GM21529 (cell line): Measurements from ENCODE around the gene ATAD2B.

Experiments
- ATAC-seq: cut with Tn5 transposase; IDR thresholded peaks from one replicate; pipeline ENCODE4 v1.9.1; 2021; ENCODE audit not compliant: unreplicated experiment

Gene ATAD2B

GRCh38 chr2:23705771-23706612, 220.9 kb downstream of the ATAD2B start:
- no peak for ATAC-seq

- no peak for ATAC-seq
Measured at GRCh38 chr2:23703583-23704385, 223.1 kb downstream of the ATAD2B start.

- ATAC-seq = no peak
Measured at GRCh38 chr2:23703037-23703582, 223.8 kb downstream of the ATAD2B start.

GRCh38 chr2:23700627-23701026, 226.3 kb downstream of the ATAD2B start:
- no peak for ATAC-seq

- ATAC-seq = no peak
Measured at GRCh38 chr2:23699580-23699925, 227.4 kb downstream of the ATAD2B start.

GRCh38 chr2:23698721-23699579, 228.0 kb downstream of the ATAD2B start:
- no peak for ATAC-seq
